ENCODE results near the gene ACSL6.

Gene ACSL6

DNA sequence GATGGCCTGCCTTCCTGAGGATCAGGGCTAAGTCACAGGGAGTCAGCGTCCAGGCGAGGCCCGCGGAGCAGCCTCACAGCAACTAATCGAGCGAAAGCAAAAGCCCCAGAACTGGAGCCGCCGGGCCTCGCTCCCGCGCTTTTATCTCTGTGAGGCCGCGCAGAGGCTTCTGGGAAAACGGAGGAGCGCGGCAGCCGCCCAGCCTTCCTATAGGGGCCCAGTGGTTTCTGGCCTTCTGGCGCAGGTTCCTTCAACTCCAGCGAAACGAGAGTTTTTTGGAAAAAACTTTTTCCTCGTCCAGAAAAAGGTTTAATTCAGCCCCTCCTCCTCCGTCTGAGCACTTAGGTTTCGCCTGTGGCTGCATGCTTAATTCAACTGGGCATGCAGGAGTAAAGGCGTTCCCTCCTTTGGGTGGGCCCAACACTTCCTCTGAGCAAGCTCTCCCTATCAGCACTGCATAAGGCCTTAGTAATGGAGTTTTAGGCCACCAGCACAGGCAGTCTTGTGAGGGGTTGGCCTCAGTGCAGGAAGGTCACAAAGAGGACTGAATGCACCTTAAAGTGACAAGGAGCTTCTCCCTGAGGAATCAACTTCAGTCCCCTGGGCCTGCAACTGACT, 65.8 kb downstream of the ACSL6 start, which contains the start of gene MEIKIN:
Gene MEIKIN (minus strand): TSS at position 113 of the 618 bp plus-strand sequence. CDS start 158 bp downstream, outside the sequence.
- no peak within 1 kb of the TSS for H3K27ac ChIP-seq
- H3K27me3 ChIP-seq (ENCODE audit: insufficient read depth, low read depth, severe bottlenecking): no peaks in the 10 kb centered on the region
- H3K9me3 ChIP-seq (ENCODE audit: severe bottlenecking): no peaks in the 10 kb centered on the region
- no peak for DNase-seq
- H3K4me3 ChIP-seq (ENCODE audit: low read depth, low read length): no peak within 1 kb of the TSS
- TF ChIP-seq CTCF (IDR thresholded peaks at IDR 0.05; ENCODE audit: low read depth, low read length): no peak
- H3K36me3 ChIP-seq: no peaks in the 10 kb centered on the region

GRCh38 chr5:131944702-131945550, 66.5 kb downstream of the ACSL6 start:
- Histone ChIP-seq H3K27ac (no peak overlapping the region), H3K4me3 (ENCODE audit: low read depth, low read length) (no peak overlapping the region), H3K36me3 (no peaks in the 10 kb centered on the region), H3K27me3 (ENCODE audit: insufficient read depth, low read depth, severe bottlenecking) (no peaks in the 10 kb centered on the region), H3K9me3 (ENCODE audit: severe bottlenecking) (no peaks in the 10 kb centered on the region)
- DNase-seq: no peak
- no peak for TF ChIP-seq CTCF (IDR thresholded peaks at IDR 0.05; ENCODE audit: low read depth, low read length)

DNA sequence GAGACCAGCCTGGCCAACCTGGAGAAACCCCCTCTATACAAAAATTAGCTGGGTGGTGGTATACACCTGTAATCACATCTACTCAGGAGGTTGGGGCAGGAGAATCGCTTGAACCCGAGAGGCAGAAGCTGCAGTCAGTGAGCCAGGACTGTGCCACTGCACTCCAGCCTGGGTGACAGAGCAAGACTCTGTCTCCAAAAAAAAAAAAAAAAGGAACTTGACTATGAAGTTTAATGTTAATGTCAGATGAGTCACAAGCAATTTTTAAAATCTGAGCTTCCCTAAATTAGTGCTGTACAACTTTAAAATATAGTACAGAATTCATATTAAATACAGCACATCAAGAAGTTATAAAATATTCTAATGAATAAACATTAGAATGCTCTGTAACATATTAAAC, 67.5 kb downstream of the ACSL6 start:
- no peak overlapping the region for H3K4me3 ChIP-seq (ENCODE audit: low read depth, low read length)
- no peak overlapping the region for H3K27ac ChIP-seq
- H3K27me3 ChIP-seq (ENCODE audit: insufficient read depth, low read depth, severe bottlenecking): no peaks in the 10 kb centered on the region
- H3K9me3 ChIP-seq (ENCODE audit: severe bottlenecking): no peaks in the 10 kb centered on the region
- TF ChIP-seq CTCF (IDR thresholded peaks at IDR 0.05; ENCODE audit: low read depth, low read length): no peak
- no peaks in the 10 kb centered on the region for H3K36me3 ChIP-seq
- no peak for DNase-seq

DNA sequence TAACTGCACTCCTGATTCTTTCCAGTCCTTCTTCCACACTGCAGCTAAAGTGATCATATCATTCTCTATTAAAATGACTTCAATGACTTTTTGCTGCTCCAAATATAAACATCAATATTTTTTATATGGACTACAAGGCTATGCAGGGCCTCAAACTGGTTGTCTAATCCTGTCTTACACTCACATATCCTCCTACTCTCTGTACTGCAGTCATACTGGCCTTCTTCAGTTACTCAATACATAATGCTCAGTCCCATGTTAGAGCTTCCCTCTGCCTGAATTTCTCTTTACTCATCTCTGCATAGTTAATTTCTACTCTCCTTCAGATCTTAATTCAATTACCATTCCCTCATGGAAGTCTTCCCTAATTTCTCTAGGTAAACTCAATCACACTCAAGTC, 69.4 kb downstream of the ACSL6 start:
- Histone ChIP-seq H3K4me3 (ENCODE audit: low read depth, low read length) (no peak overlapping the region), H3K36me3 (no peaks in the 10 kb centered on the region), H3K27ac (no peak overlapping the region), H3K9me3 (ENCODE audit: severe bottlenecking) (no peaks in the 10 kb centered on the region), H3K27me3 (ENCODE audit: insufficient read depth, low read depth, severe bottlenecking) (no peaks in the 10 kb centered on the region)
- no peak for TF ChIP-seq CTCF (IDR thresholded peaks at IDR 0.05; ENCODE audit: low read depth, low read length)
- DNase-seq: no peak

DNA sequence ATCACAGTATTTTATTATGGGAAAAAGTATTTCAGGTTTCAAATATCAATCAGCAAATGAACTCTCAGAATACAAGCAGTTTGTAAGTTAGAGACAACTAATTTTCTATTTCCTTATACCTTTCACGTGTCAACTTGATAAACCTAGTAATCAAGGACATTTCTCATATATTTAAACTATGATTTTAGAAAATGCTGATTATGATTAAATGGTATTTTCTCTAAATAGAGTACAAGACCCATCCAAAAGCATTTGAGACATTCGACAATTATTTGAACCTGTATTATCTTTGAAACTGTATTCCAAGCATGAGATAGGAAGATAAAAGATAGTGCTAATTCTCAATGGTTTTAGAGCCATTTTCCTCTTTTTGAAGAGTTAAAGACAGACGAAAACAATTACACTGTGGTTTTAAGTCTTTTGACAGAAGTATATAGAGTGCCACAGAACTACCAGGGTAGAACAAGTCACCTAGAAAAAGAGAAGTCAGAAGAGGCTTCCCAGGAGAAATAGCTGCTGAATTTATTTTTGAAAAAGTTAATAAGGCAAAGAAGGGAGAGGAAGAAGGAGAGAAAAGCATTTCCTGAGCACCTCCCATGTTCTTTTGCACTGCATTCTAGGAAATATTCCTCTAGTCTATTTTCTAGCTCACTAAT, 71.6 kb downstream of the ACSL6 start:
- Histone ChIP-seq H3K36me3 (no peaks in the 10 kb centered on the region), H3K27ac (no peak overlapping the region)
- no peak for DNase-seq

More for the DNA sequence above, 71.6 kb downstream of the ACSL6 start:
- Histone ChIP-seq H3K4me3 (ENCODE audit: low read depth, low read length) (no peak overlapping the region), H3K9me3 (ENCODE audit: severe bottlenecking) (no peaks in the 10 kb centered on the region), H3K27me3 (ENCODE audit: insufficient read depth, low read depth, severe bottlenecking) (no peaks in the 10 kb centered on the region)
- TF ChIP-seq CTCF (IDR thresholded peaks at IDR 0.05; ENCODE audit: low read depth, low read length): no peak

Data from WERI-Rb-1 (cell line).